PC-3 (cell line): Measurements from ENCODE around the gene STH. TPM values are rescaled to one million over a fixed set of nuclear protein-coding genes. Genes with fewer than 3 reads are reported as not detected.

ENCODE experiments used
- ATAC-seq: fragments of 200-7000 bp; cut with Tn5 transposase; 2 replicates; pipeline ENCODE4 v1.9.1; 2020; ENCODE audit warnings: mild to moderate bottlenecking, moderate library complexity
- BruUV-seq: library from RNA; stranded (reverse); fragments of 400-500 nt; replicated peaks from 2 replicates; lab custom pipeline; 2021; lab: Mats Ljungman, UMichigan
- CTCF ChIA-PET: fragments of 300-600 bp; sonication (Branson Sonifier 250); formaldehyde crosslinking; loops from one replicate; lab custom pipeline; 2022; ENCODE audit warnings: antibody characterized with exemption; lab: Charles Lee
- POLR2A ChIA-PET: fragments of 300-600 bp; sonication (Branson Sonifier 250); formaldehyde crosslinking; loops from one replicate; lab custom pipeline; 2022; ENCODE audit warnings: antibody characterized with exemption; ENCODE audit not compliant: unreplicated experiment; lab: Charles Lee
- DNase-seq: peaks from one replicate; pipeline ENCODE4 v3.0.0-alpha.2; 2015
- H2AFZ ChIP-seq: fragments of 300-600 bp; sonication (generic); 2 replicates; pipeline ENCODE4 v1.6.0; 2016; ENCODE audit warnings: antibody characterized with exemption, low read length
- H3F3A ChIP-seq: fragments of 300-600 bp; sonication (generic); one replicate; pipeline ENCODE4 v1.6.0; 2017; ENCODE audit warnings: antibody characterized with exemption, low read length, control low read depth, mild to moderate bottlenecking; ENCODE audit not compliant: unreplicated experiment
- H3K27ac ChIP-seq: fragments of 300-600 bp; sonication (generic); 2 replicates; pipeline ENCODE4 v1.5.1; 2016; ENCODE audit warnings: mild to moderate bottlenecking, low read length
- H3K27me3 ChIP-seq: fragments of 300-600 bp; sonication (generic); 2 replicates; pipeline ENCODE4 v1.6.1; 2016; ENCODE audit warnings: low read length, mixed read lengths
- H3K36me3 ChIP-seq: fragments of 300-600 bp; sonication (generic); 2 replicates; pipeline ENCODE4 v1.6.1; 2016; ENCODE audit warnings: low read depth, mixed run types, low read length, mixed read lengths
- H3K4me1 ChIP-seq: fragments of 300-600 bp; sonication (generic); 2 replicates; pipeline ENCODE4 v1.5.1; 2016; ENCODE audit warnings: low read length; ENCODE audit not compliant: insufficient read depth
- H3K4me2 ChIP-seq: fragments of 300-600 bp; sonication (generic); 2 replicates; pipeline ENCODE4 v1.6.0; 2016; ENCODE audit warnings: low read length
- H3K4me3 ChIP-seq: fragments of 300-600 bp; sonication (generic); 2 replicates; pipeline ENCODE4 v1.5.1; 2016; ENCODE audit warnings: mild to moderate bottlenecking, low read length, mixed read lengths
- H3K79me2 ChIP-seq: fragments of 300-600 bp; sonication (generic); 2 replicates; pipeline ENCODE4 v1.6.1; 2017; ENCODE audit warnings: low read length, mixed read lengths
- H3K9ac ChIP-seq: fragments of 300-600 bp; sonication (generic); 2 replicates; pipeline ENCODE4 v1.6.0; 2016; ENCODE audit warnings: mild to moderate bottlenecking, low read length
- H3K9me2 ChIP-seq: fragments of 300-600 bp; sonication (generic); replicated peaks from 2 replicates; pipeline ENCODE4 v1.6.1; 2016; ENCODE audit warnings: mixed run types, low read length, mixed read lengths
- H3K9me3 ChIP-seq: fragments of 300-600 bp; sonication (generic); 2 replicates; pipeline ENCODE4 v1.6.1; 2016; ENCODE audit warnings: low read length, mixed read lengths
- H4K20me1 ChIP-seq: fragments of 300-600 bp; sonication (generic); 2 replicates; pipeline ENCODE4 v1.6.1; 2016; ENCODE audit warnings: low read length, mixed read lengths
- CTCF ChIP-seq: fragments of 300-600 bp; sonication (generic); conservative IDR thresholded peaks from 2 replicates; pipeline ENCODE4 v1.5.1; 2017; ENCODE audit warnings: antibody characterized with exemption, low read depth, mild to moderate bottlenecking, low read length
- EZH2 ChIP-seq: fragments of 300-600 bp; sonication (generic); IDR thresholded peaks from one replicate; pipeline ENCODE4 v1.6.1; 2017; ENCODE audit warnings: antibody characterized with exemption, mild to moderate bottlenecking, low read length; ENCODE audit not compliant: unreplicated experiment
- EZH2phosphoT487 ChIP-seq: fragments of 300-600 bp; sonication (generic); IDR thresholded peaks from 2 replicates; pipeline ENCODE4 v1.6.1; 2018; ENCODE audit warnings: mild to moderate bottlenecking, antibody characterized with exemption, low read length, borderline replicate concordance
- intact Hi-C: fragments of 100-400 bp; cut with micrococcal nuclease; formaldehyde crosslinking; loops from 2 replicates; pipeline ENCODE4 v1.9.0; 2023
- total RNA-seq: library from RNA; depleted of rRNA; stranded (reverse); fragments of >200 nt; gene quantifications from 2 replicates; pipeline ENCODE4 v1.2.3, GENCODE V29; 2014

The STH gene
- total RNA-seq, 1 experiment from 2014 or later = not detected

- DNase-seq (no peak), ATAC-seq (no peak)
- ChIA-PET POLR2A (no interaction called here), CTCF (no interaction called here)
- no peak overlapping the region for H3K4me2 ChIP-seq
- no peaks in the 10 kb centered on the region for H3K79me2 ChIP-seq
- no peak overlapping the region for H3K27ac ChIP-seq
- no peak overlapping the region for H3K9ac ChIP-seq
- H3K36me3 ChIP-seq = peaks cover 51% of the 10 kb centered on the region
- H2AFZ ChIP-seq = no peak overlapping the region
- intact Hi-C loops = no loop called here
- no peaks in the 10 kb centered on the region for H3K9me2 ChIP-seq
- no peak overlapping the region for H3K4me3 ChIP-seq
- H3K9me3 ChIP-seq = no peaks in the 10 kb centered on the region
- TF ChIP-seq EZH2 (no peak), EZH2phosphoT487 (no peak), CTCF (no peak)
- BruUV-seq = no TSS peak
- no peaks in the 10 kb centered on the region for H3F3A ChIP-seq
- peaks cover 4% of the 10 kb centered on the region; the same call in 1 of the 2 replicates for H4K20me1 ChIP-seq
- H3K4me1 ChIP-seq = no peaks in the 10 kb centered on the region
- no peaks in the 10 kb centered on the region for H3K27me3 ChIP-seq
These were observed 30.6 kb downstream of the STH start for GRCh38 chr17:46029627-46030026.

GRCh38 chr17:46030752-46031151, 31.7 kb downstream of the STH start:
- Histone ChIP-seq H3K4me3 (no peak overlapping the region), H3F3A (no peaks in the 10 kb centered on the region), H4K20me1 (peaks cover 10% of the 10 kb centered on the region), H3K27ac (no peak overlapping the region), H3K9me3 (no peaks in the 10 kb centered on the region), H2AFZ (no peak overlapping the region), H3K9ac (no peak overlapping the region), H3K36me3 (peaks cover 62% of the 10 kb centered on the region), H3K9me2 (no peaks in the 10 kb centered on the region), H3K4me1 (no peaks in the 10 kb centered on the region), H3K79me2 (no peaks in the 10 kb centered on the region), H3K27me3 (no peaks in the 10 kb centered on the region), H3K4me2 (no peak overlapping the region)
- DNase-seq (no peak), ATAC-seq (no peak)
- TF ChIP-seq EZH2phosphoT487 (no peak), EZH2 (no peak), CTCF (no peak)
- intact Hi-C loops = no loop called here
- POLR2A ChIA-PET = no interaction called here
- no TSS peak for BruUV-seq
- CTCF ChIA-PET = no interaction called here

GRCh38 chr17:46031440-46031839, 32.4 kb downstream of the STH start:
- H3K4me3 ChIP-seq = no peak overlapping the region
- no TSS peak for BruUV-seq
- H3K9me3 ChIP-seq = no peaks in the 10 kb centered on the region
- TF ChIP-seq EZH2 = no peak
- TF ChIP-seq CTCF = no peak
- TF ChIP-seq EZH2phosphoT487 = no peak
- no peaks in the 10 kb centered on the region for H3K79me2 ChIP-seq
- no peak overlapping the region for H3K4me2 ChIP-seq
- H3K36me3 ChIP-seq = peaks cover 69% of the 10 kb centered on the region
- ChIA-PET POLR2A (no interaction called here), CTCF (no interaction called here)
- no peak for DNase-seq
- intact Hi-C loops = no loop called here
- no peak overlapping the region for H3K9ac ChIP-seq
- no peaks in the 10 kb centered on the region for H3K4me1 ChIP-seq
- no peak overlapping the region for H3K27ac ChIP-seq
- peaks cover 10% of the 10 kb centered on the region for H4K20me1 ChIP-seq
- ATAC-seq = no peak
- no peaks in the 10 kb centered on the region for H3F3A ChIP-seq
- no peaks in the 10 kb centered on the region for H3K27me3 ChIP-seq
- no peak overlapping the region for H2AFZ ChIP-seq
- no peaks in the 10 kb centered on the region for H3K9me2 ChIP-seq
